Transverse colon (tissue), 4 donors: ENCODE results near the gene ZNF581. TPM values are rescaled to one million over a fixed set of nuclear protein-coding genes. Genes with fewer than 3 reads are reported as not detected.

Experiments used
- DNase-seq: peaks from one replicate; pipeline ENCODE4 v3.0.0-alpha.2; 2019
- H3K27ac ChIP-seq, 4 donors: fragments of 200-600 bp; sonication (generic); 2 replicates each; pipeline ENCODE4 v1.5.1; 2016 to 2018; ENCODE audit warnings: inconsistent platforms in 4 of 4
- H3K27me3 ChIP-seq: fragments of 200-600 bp; sonication (generic); 2 replicates; pipeline ENCODE4 v1.5.1; 2017; ENCODE audit warnings: inconsistent platforms
- H3K36me3 ChIP-seq, 4 donors: fragments of 200-600 bp; sonication (generic); 2 replicates each; pipeline ENCODE4 v1.5.1; 2017 to 2019; ENCODE audit warnings: inconsistent platforms in 4 of 4
- H3K4me1 ChIP-seq, 4 donors: fragments of 200-600 bp; sonication (generic); 2 replicates each; pipeline ENCODE4 v1.5.1; 2017 to 2020; ENCODE audit warnings: inconsistent platforms in 4 of 4
- H3K4me3 ChIP-seq, 4 donors: fragments of 200-600 bp; sonication (generic); 1 replicate in 1 of 4; 2 replicates in 3 of 4; pipeline versions ENCODE4 v1.5.1 to v1.6.1; 2017 to 2019; ENCODE audit warnings: inconsistent platforms in 4 of 4
- H3K9me3 ChIP-seq, 2 donors: fragments of 200-600 bp; sonication (generic); 2 replicates each; pipeline ENCODE4 v1.5.1; 2017 to 2019; ENCODE audit warnings: inconsistent platforms in 2 of 2
- CTCF ChIP-seq, 5 experiments: fragments of 200-600 bp in 3 of 5; fragments of 450-650 bp in 2 of 5; sonication (generic) in 3 of 5; IDR thresholded peaks; 1 replicate in 2 of 5; 2 replicates in 3 of 5; pipeline ENCODE4 v1.5.1; 2016 to 2017; ENCODE audit warnings: antibody characterized with exemption in 5 of 5, inconsistent platforms in 3 of 5, mild to moderate bottlenecking in 2 of 5, moderate library complexity in 1 of 5
- EP300 ChIP-seq: sonication (generic); formaldehyde crosslinking; IDR thresholded peaks from one replicate; pipeline ENCODE4 v1.6.1; 2017; ENCODE audit warnings: antibody characterized with exemption, low read depth
- POLR2A ChIP-seq: fragments of 450-650 bp; IDR thresholded peaks from one replicate; pipeline ENCODE4 v1.6.1; 2016; ENCODE audit warnings: antibody characterized with exemption, mild to moderate bottlenecking, moderate library complexity
- POLR2AphosphoS5 ChIP-seq, 3 donors: sonication (generic); formaldehyde crosslinking; IDR thresholded peaks; one replicate each; pipeline ENCODE4 v1.6.1; 2016; ENCODE audit warnings: antibody characterized with exemption in 3 of 3
- WGBS, 2 donors: methylation state at CpG; one replicate each; pipeline ENCODE4 v1.1.5; 2018; ENCODE audit warnings: low coverage in 1 of 2; 5-methylcytosine and 5-hydroxymethylcytosine counted together
- in situ Hi-C, 4 donors: fragments of 200-750 bp; cut with MboI; loops; one replicate each; pipeline versions ENCODE4 v1.15.0 to v1.15.1; 2017; ENCODE audit warnings: low sequenced_read_pairs in 3 of 4, low pct_ligation_motif_present in 1 of 4, low pct_unique_long_range_greater_than_20kb in 1 of 4
- intact Hi-C: fragments of 100-400 bp; cut with DNase I; formaldehyde crosslinking; loops from one replicate; pipeline ENCODE4 v1.15.1; 2023; ENCODE audit warnings: low total_unique reads
- total RNA-seq, 4 donors: library from RNA; depleted of rRNA; stranded (reverse); fragments of >200 nt; gene quantifications; one replicate each; pipeline ENCODE4 v1.1.0, GENCODE V29; 2016

The ZNF581 gene
- total RNA-seq, 4 donors from 2014 or later, result 4.1 to 19.7 (median 10.0) TPM

- in situ Hi-C loops, result no loop called here
- Histone ChIP-seq H3K4me1 (peaks cover 20 to 47% (median 41%) of the 10 kb centered on the region in 4 donors), H3K27me3 (no peaks in the 10 kb centered on the region), H3K27ac (peak overlapping the region; percentile 82 to 91 (median 86)), H3K4me3 (peak overlapping the region; percentile 58 to 87 (median 74)), H3K9me3 (no peaks in the 10 kb centered on the region), H3K36me3 (no peaks in the 10 kb centered on the region)
- 41 to 66% methylated on average over 7 to 14 of the region's 14 CpGs for WGBS, 2 donors
- TF ChIP-seq EP300 (no peak), POLR2AphosphoS5 (IDR thresholded peaks at IDR 0.05) (no peak), CTCF (IDR thresholded peaks at IDR 0.05) (no peak), POLR2A (no peak)
- intact Hi-C loops, result no loop called here
- no peak for DNase-seq
Measured at GRCh38 chr19:55646889-55647731, 3.7 kb downstream of the ZNF581 start.

- peak; percentile 72 for DNase-seq
- Histone ChIP-seq H3K4me3 (peak within 1 kb of the TSS; percentile 58 to 87 (median 74)), H3K27me3 (no peaks in the 10 kb centered on the region), H3K4me1 (peaks cover 20 to 40% (median 33%) of the 10 kb centered on the region in 4 donors), H3K9me3 (no peaks in the 10 kb centered on the region), H3K27ac (peak within 1 kb of the TSS; percentile 82 to 91 (median 86)), H3K36me3 (no peaks in the 10 kb centered on the region)
- WGBS, 2 donors, result 2% methylated on average over 66 of the region's 87 CpGs; no CpG with 5 or more reads in 1 of the 2 donors
- intact Hi-C loops, result no loop called here
- no peak for TF ChIP-seq CTCF (IDR thresholded peaks at IDR 0.05)
- TF ChIP-seq EP300, result no peak
- TF ChIP-seq POLR2AphosphoS5 (IDR thresholded peaks at IDR 0.05), result peak in 2 of 3 donors; percentile 4 to 29
- TF ChIP-seq POLR2A, result no peak
- in situ Hi-C loops, result no loop called here
Measured at GRCh38 chr19:55647732-55648584, 4.5 kb downstream of the ZNF581 start, which contains the start of gene CCDC106. Gene CCDC106, plus strand, starts transcription at chr19:55648212. Its CDS starts 835 bp downstream, at chr19:55649047.

- in situ Hi-C loops (no loop called here), intact Hi-C loops (no loop called here)
- no peak for DNase-seq
- WGBS, 2 donors, result 38% methylated on average over 22 of the region's 25 CpGs; no CpG with 5 or more reads in 1 of the 2 donors
- Histone ChIP-seq H3K4me1 (peaks cover 20 to 43% (median 33%) of the 10 kb centered on the region in 4 donors), H3K27me3 (no peaks in the 10 kb centered on the region), H3K4me3 (peak overlapping the region; percentile 58 to 87 (median 74)), H3K9me3 (no peaks in the 10 kb centered on the region), H3K36me3 (no peaks in the 10 kb centered on the region), H3K27ac (peak overlapping the region; percentile 82 to 91 (median 86))
- TF ChIP-seq CTCF (IDR thresholded peaks at IDR 0.05) (no peak), EP300 (no peak), POLR2AphosphoS5 (IDR thresholded peaks at IDR 0.05) (no peak), POLR2A (no peak)
Measured at GRCh38 chr19:55648585-55649267, 5.3 kb downstream of the ZNF581 start.
